22Rv1 (cell line): ENCODE data around the gene AFM.

Experiments
- CTCF ChIP-seq: fragments of 450-650 bp; IDR thresholded peaks from 2 replicates; pipeline ENCODE4 v1.5.1; 2017; ENCODE audit warnings: mild to moderate bottlenecking
- ZFX ChIP-seq: fragments of 450-650 bp; IDR thresholded peaks from 2 replicates; pipeline ENCODE4 v1.6.1; 2017; ENCODE audit warnings: antibody characterized with exemption, borderline replicate concordance

- no peak for TF ChIP-seq CTCF
- TF ChIP-seq ZFX: no peak
These were observed 42.8 kb upstream of the AFM start for GRCh38 chr4:73438582-73439215.
